ENCODE results near the gene IQCM. TPM values are rescaled to one million over a fixed set of nuclear protein-coding genes. Genes with fewer than 3 reads are reported as not detected.

Gene IQCM
- total and polyA plus RNA-seq, 3 donors from 2014 or later, result 6.5 to 10.7 (median 7.4) TPM

- WGBS, 2 donors, result 40 to 92% methylated on average over 1 of the region's 1 CpG
- no peak for DNase-seq
- no peak overlapping the region for H3K4me3 ChIP-seq
- no peaks in the 10 kb centered on the region for H3K9me3 ChIP-seq
- TF ChIP-seq POLR2A (IDR thresholded peaks at IDR 0.05), result no peak
- TF ChIP-seq, protein P1, sequence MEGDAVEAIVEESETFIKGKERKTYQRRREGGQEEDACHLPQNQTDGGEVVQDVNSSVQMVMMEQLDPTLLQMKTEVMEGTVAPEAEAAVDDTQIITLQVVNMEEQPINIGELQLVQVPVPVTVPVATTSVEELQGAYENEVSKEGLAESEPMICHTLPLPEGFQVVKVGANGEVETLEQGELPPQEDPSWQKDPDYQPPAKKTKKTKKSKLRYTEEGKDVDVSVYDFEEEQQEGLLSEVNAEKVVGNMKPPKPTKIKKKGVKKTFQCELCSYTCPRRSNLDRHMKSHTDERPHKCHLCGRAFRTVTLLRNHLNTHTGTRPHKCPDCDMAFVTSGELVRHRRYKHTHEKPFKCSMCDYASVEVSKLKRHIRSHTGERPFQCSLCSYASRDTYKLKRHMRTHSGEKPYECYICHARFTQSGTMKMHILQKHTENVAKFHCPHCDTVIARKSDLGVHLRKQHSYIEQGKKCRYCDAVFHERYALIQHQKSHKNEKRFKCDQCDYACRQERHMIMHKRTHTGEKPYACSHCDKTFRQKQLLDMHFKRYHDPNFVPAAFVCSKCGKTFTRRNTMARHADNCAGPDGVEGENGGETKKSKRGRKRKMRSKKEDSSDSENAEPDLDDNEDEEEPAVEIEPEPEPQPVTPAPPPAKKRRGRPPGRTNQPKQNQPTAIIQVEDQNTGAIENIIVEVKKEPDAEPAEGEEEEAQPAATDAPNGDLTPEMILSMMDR (IDR thresholded peaks at IDR 0.05), result no peak
- no peak overlapping the region for H3K27ac ChIP-seq
- intact Hi-C loops (cut with DNase I; ENCODE audit: low total_unique reads), result no loop called here
- no peaks in the 10 kb centered on the region for H3K4me1 ChIP-seq
- no peaks in the 10 kb centered on the region for H3K27me3 ChIP-seq
- H3K36me3 ChIP-seq (ENCODE audit: low read depth, missing control alignments), result no peaks in the 10 kb centered on the region
Observed at GRCh38 chr4:149716728-149717127, 98.9 kb downstream of the IQCM start.

- intact Hi-C loops (cut with DNase I; ENCODE audit: low total_unique reads), result no loop called here
- WGBS, 2 donors, result 71 to 80% methylated on average over 1 to 14 of the region's 14 CpGs
Observed at GRCh38 chr4:149715822-149716585, 99.6 kb downstream of the IQCM start.

GRCh38 chr4:149713031-149713430, 102.6 kb downstream of the IQCM start:
- Histone ChIP-seq H3K27me3 (no peaks in the 10 kb centered on the region), H3K36me3 (ENCODE audit: low read depth, missing control alignments) (no peaks in the 10 kb centered on the region), H3K9me3 (no peaks in the 10 kb centered on the region), H3K27ac (no peak overlapping the region), H3K4me3 (no peak overlapping the region), H3K4me1 (no peaks in the 10 kb centered on the region)
- intact Hi-C loops (cut with DNase I; ENCODE audit: low total_unique reads), result no loop called here
- no peak for TF ChIP-seq POLR2A (IDR thresholded peaks at IDR 0.05)
- TF ChIP-seq, protein P1 (IDR thresholded peaks at IDR 0.05), result no peak
- DNase-seq, result no peak
- WGBS, 2 donors, result 77 to 78% methylated on average over 3 of the region's 3 CpGs

More at GRCh38 chr4:149715822-149716585, 99.6 kb downstream of the IQCM start:
- Histone ChIP-seq H3K27me3 (no peaks in the 10 kb centered on the region), H3K27ac (no peak overlapping the region), H3K9me3 (no peaks in the 10 kb centered on the region), H3K4me3 (no peak overlapping the region), H3K4me1 (no peaks in the 10 kb centered on the region), H3K36me3 (ENCODE audit: low read depth, missing control alignments) (no peaks in the 10 kb centered on the region)
- TF ChIP-seq POLR2A (IDR thresholded peaks at IDR 0.05), result no peak
- TF ChIP-seq, protein P1 (IDR thresholded peaks at IDR 0.05), result no peak
- DNase-seq, result no peak

DNA sequence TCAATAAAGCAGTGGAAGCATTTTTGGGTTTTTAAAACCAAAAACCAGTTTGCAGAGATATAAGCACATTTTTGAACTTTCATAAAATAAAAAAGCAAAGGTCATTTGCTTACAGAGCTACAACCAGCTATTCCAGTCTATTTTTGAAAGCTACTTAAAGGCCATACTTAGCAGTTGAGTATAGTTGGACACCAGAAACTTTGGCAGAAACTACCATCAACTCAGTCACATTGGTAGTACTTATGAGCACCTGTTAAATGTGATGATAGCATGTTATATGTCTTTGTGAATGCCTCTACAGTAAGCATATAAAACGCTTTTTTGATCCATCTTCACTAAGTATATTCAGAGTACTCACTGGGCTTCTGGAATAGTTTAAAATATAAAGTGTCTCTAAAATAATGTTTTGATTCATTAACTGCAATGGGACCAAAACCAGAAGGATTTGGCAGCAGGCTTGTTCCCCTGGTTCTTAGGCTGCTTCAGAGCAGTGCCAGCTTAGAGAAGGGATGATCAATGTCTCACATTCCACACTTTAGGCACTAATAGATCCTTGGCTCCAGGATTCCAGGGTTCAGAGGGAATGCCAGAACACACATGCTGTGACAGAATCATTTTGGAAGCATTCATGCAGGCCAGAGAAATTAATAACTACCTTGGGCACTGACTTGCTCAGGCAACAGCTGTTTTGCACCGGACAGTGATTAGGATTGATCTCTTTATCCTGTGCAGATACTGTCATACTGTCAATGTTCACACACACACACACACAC, 103.9 kb downstream of the IQCM start:
- WGBS, 2 donors, result 72 to 73% methylated on average over 2 of the region's 2 CpGs
- Histone ChIP-seq H3K4me3 (no peak overlapping the region), H3K27me3 (no peaks in the 10 kb centered on the region), H3K4me1 (no peaks in the 10 kb centered on the region), H3K27ac (no peak overlapping the region), H3K9me3 (no peaks in the 10 kb centered on the region), H3K36me3 (ENCODE audit: low read depth, missing control alignments) (no peaks in the 10 kb centered on the region)
- no peak for TF ChIP-seq POLR2A (IDR thresholded peaks at IDR 0.05)
- TF ChIP-seq, protein P1 (IDR thresholded peaks at IDR 0.05), result no peak
- intact Hi-C loops (cut with DNase I; ENCODE audit: low total_unique reads), result no loop called here
- no peak for DNase-seq
